Heart right ventricle (tissue), 16 donors: ENCODE measurements around the gene PJA1. TPM values are rescaled to one million over a fixed set of nuclear protein-coding genes. Genes with fewer than 3 reads are reported as not detected.

Experiments used
- ATAC-seq, 8 donors: fragments of 200-7000 bp; cut with Tn5 transposase; one replicate each; pipeline ENCODE4 v1.9.1; 2020; ENCODE audit warnings: mild to moderate bottlenecking in 8 of 8, moderate library complexity in 8 of 8, moderate number of reproducible peaks in 1 of 8
- DNase-seq, 2 donors: peaks; one replicate each; pipeline ENCODE4 v3.0.0-alpha.2; 2020
- H3K27ac ChIP-seq, 10 donors: fragments of 200-600 bp; sonication (generic) in 2 of 10; one replicate each; pipeline versions ENCODE4 v1.5.0 to v1.8.0; 2020 to 2022; ENCODE audit warnings: mild to moderate bottlenecking in 3 of 10
- H3K27me3 ChIP-seq, 7 donors: fragments of 200-600 bp; one replicate each; pipeline ENCODE4 v1.8.0; 2021 to 2022; ENCODE audit warnings: mild to moderate bottlenecking in 2 of 7
- H3K36me3 ChIP-seq, 9 donors: fragments of 200-600 bp; sonication (generic) in 1 of 9; one replicate each; pipeline versions ENCODE4 v1.5.0 to v1.8.0; 2020 to 2022; ENCODE audit warnings: mild to moderate bottlenecking in 2 of 9
- H3K4me1 ChIP-seq, 9 donors: fragments of 200-600 bp; sonication (generic) in 1 of 9; one replicate each; pipeline versions ENCODE4 v1.5.0 to v1.8.0; 2020 to 2022; ENCODE audit warnings: mild to moderate bottlenecking in 4 of 9
- H3K4me3 ChIP-seq, 10 donors: fragments of 200-600 bp; sonication (generic) in 2 of 10; one replicate each; pipeline versions ENCODE4 v1.5.0 to v1.8.0; 2020 to 2022; ENCODE audit warnings: mild to moderate bottlenecking in 7 of 10, moderate library complexity in 2 of 10
- H3K9me3 ChIP-seq, 11 donors: fragments of 200-600 bp in 10 of 11; sonication (generic) in 2 of 11; one replicate each; pipeline versions ENCODE4 v1.5.0 to v1.8.0; 2013 to 2022; ENCODE audit warnings: mild to moderate bottlenecking in 2 of 11, control low read depth in 1 of 11, moderate library complexity in 1 of 11
- WGBS, 2 donors: extraction: QIAGEN DNeasy Blood & Tissue Kit; methylation state at CpG; one replicate each; pipeline ENCODE4 v1.1.7; 2013; ENCODE audit warnings: inconsistent platforms in 1 of 2; 5-methylcytosine and 5-hydroxymethylcytosine counted together
- intact Hi-C, 10 donors: fragments of 100-400 bp; cut with DNase I; formaldehyde crosslinking; loops; one replicate each; pipeline versions ENCODE4 v1.11.1 to v1.14.2; 2022
- polyA plus RNA-seq, 2 donors: library from polyadenylated mRNA; stranded (reverse); fragments of 200-250 nt; gene quantifications; one replicate each; pipeline ENCODE4 v1.2.3, GENCODE V29; 2013
- total RNA-seq, 10 donors: library from RNA; stranded (reverse); fragmentation: NEBNext Ultra II Directional in 3 of 10; extraction: Animal tissue kit (Norgen Biotek cat#: 25700) in 3 of 10; gene quantifications; one replicate each; pipeline versions ENCODE4 v1.2.1 to v1.2.4, GENCODE V29; 2021 to 2023
- TF ChIP-seq, protein P1 (sequence below), 9 donors: fragments of 200-600 bp; sonication (generic) in 2 of 9; IDR thresholded peaks; one replicate each; pipeline versions ENCODE4 v1.5.0 to v1.8.0; 2021 to 2022; ENCODE audit warnings: antibody characterized with exemption in 9 of 9, mild to moderate bottlenecking in 5 of 9, moderate library complexity in 1 of 9
- donor health status: Arrhythmogenic right ventricular cardiomyopathy.
- donor health status: ischemic (EF 13 %, LVEDD 7.1; RV severe dilation, severe dysfunction).
- donor health status: healthy with polysubstance abuse.
- donor health status: DM: no; HTN: yes; CAD: no.
- donor health status: DM: no; HTN: no; CAD: no.
- donor health status: ischemic (EF 25% LVEDD 6.9; RV normal size, moderate dysfunction).
- donor health status: ischemic (EF 25% LVEDD 5.7; RV mildly dilated, moderate dysfunction).
- donor health status: healthy.
- donor health status: DM: yes; HTN: yes; CAD: no.
- donor health status: Ischemic cardiomyopathy.
- donor health status: ischemic (EF 35%, LVEDD 5.7; RV mildly dilated, moderate dysfunction).
- donor health status: nonischemic (EF 11% LVEDD 7.7; RV severe dilation, severe dysfunction).
- donor health status: DM: yes; HTN: yes; CAD: no.
- donor health status: PGD.
- donor health status: ischemic (EF 29% LVEDD 5.4; RV normal size, mild dysfunction).
- donor health status: nonischemic (EF 23%, LVEDD 6.1; RV moderate dilation, normal function).

The PJA1 gene
- total and polyA plus RNA-seq, 12 donors = 4.5 to 20.2 (median 15.0) TPM

DNA sequence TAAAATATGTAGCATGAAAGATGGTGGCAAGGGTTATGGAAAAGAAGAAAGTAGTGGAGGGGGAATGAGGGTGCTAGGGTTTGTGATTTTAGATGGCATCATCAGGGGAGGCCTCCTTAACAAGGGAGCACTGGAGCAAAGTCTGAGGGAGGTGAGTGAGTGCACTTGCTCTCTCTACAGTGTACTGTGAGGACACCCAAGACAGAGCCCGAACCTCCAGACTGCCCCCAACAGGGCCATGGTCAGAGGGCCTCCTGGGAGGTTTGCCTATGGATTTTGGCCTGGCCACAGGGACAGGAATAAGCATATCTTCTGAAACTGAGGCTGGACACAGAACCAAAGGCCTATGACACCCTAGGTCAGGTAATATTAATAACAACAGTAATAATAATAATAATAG, 21.4 kb upstream of the PJA1 start:
- no peak overlapping the region for H3K4me3 ChIP-seq
- no peaks in the 10 kb centered on the region for H3K9me3 ChIP-seq
- no peak for DNase-seq
- TF ChIP-seq, protein P1, sequence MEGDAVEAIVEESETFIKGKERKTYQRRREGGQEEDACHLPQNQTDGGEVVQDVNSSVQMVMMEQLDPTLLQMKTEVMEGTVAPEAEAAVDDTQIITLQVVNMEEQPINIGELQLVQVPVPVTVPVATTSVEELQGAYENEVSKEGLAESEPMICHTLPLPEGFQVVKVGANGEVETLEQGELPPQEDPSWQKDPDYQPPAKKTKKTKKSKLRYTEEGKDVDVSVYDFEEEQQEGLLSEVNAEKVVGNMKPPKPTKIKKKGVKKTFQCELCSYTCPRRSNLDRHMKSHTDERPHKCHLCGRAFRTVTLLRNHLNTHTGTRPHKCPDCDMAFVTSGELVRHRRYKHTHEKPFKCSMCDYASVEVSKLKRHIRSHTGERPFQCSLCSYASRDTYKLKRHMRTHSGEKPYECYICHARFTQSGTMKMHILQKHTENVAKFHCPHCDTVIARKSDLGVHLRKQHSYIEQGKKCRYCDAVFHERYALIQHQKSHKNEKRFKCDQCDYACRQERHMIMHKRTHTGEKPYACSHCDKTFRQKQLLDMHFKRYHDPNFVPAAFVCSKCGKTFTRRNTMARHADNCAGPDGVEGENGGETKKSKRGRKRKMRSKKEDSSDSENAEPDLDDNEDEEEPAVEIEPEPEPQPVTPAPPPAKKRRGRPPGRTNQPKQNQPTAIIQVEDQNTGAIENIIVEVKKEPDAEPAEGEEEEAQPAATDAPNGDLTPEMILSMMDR (IDR thresholded peaks at IDR 0.05) = no peak
- no peak for ATAC-seq
- 89 to 100% methylated on average over 1 of the region's 1 CpG for WGBS, 2 donors
- peaks cover 0 to 26% (median 0%) of the 10 kb centered on the region in 7 donors for H3K27me3 ChIP-seq
- intact Hi-C loops = no loop called here
- no peaks in the 10 kb centered on the region for H3K36me3 ChIP-seq
- H3K27ac ChIP-seq = no peak overlapping the region
- H3K4me1 ChIP-seq = no peaks in the 10 kb centered on the region

DNA sequence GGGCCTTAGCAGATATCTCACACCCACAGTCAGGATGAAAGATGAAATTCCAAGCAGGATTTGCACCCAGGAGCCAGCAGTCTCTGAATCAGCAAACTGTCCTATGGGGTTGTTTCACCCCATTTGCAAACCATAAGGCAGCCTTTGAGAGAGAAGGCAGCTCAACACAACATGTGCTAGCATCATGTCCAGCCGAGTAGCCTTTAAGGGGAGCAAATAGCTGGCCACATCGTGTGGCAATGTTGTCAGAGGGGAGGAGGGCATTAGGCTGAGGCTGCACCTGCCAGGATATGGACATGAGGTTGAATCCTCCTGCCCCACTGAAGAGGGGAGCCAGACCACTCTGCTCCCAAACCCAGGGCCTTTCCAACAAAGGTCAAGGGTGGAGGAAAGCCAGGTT, 20.6 kb upstream of the PJA1 start:
- Histone ChIP-seq H3K27me3 (peaks cover 0 to 24% (median 0%) of the 10 kb centered on the region in 7 donors), H3K4me3 (no peak overlapping the region), H3K36me3 (no peaks in the 10 kb centered on the region), H3K4me1 (no peaks in the 10 kb centered on the region), H3K27ac (no peak overlapping the region), H3K9me3 (no peaks in the 10 kb centered on the region)
- no peak for DNase-seq
- WGBS, 2 donors = 56 to 71% methylated on average over 2 of the region's 2 CpGs
- no peak for ATAC-seq
- intact Hi-C loops = no loop called here
- TF ChIP-seq, protein P1 (IDR thresholded peaks at IDR 0.05) = no peak

DNA sequence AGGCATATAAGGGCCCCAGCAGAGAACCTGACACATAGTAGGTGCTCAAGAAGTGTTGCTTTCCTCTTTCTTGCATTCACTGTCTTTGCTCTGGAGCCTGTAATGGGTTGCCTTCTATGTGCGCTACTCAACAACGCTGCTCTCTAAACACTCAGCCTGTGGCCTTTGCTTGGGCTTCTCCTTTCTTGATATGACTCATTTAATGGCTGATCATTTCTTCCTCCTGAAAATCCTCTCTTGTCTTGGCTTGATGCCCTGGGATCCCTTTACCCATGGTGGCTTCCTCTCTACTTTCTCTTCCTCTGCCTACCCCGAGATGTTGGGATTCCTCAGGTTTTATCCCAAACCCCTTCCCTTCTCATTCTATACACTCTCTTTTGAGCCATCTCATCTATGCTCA, 19.9 kb upstream of the PJA1 start:
- ATAC-seq = no peak
- H3K27me3 ChIP-seq = peaks cover 0 to 30% (median 0%) of the 10 kb centered on the region in 7 donors
- no peaks in the 10 kb centered on the region for H3K36me3 ChIP-seq
- no peak overlapping the region for H3K27ac ChIP-seq
- intact Hi-C loops = no loop called here
- TF ChIP-seq, protein P1 (IDR thresholded peaks at IDR 0.05) = no peak
- DNase-seq = no peak
- whole genome bisulfite sequencing, 2 donors = 94 to 100% methylated on average over 3 of the region's 3 CpGs
- no peak overlapping the region for H3K4me3 ChIP-seq
- no peaks in the 10 kb centered on the region for H3K9me3 ChIP-seq
- H3K4me1 ChIP-seq = no peaks in the 10 kb centered on the region

DNA sequence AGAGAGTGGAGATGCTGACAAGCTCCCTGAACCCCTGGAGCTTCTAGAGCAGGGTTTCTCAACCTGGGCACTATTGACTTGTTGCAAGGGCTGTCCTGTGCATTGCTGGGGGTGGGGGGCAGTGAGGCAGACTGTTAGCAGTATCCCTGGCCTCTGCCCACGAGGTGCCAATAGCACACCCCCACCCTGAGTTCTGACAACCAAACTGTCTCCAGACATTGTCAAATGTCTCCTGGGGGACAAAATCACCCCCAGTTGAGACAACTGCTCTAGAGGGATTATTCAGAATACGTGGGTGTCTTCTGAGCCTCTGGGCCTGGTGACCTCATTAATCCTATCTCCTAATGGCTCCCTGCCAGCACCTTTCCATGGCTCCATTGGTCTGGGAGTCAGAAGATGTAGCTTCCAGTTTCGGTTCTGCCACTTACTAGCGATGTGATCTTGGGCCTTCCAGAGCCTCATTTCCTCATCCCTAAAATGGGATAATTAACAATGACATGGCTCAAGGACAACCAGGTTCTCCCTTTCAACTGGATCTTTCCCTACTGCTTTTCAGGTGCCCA, 17.6 kb upstream of the PJA1 start:
- ATAC-seq (no peak), DNase-seq (no peak)
- H3K27me3 ChIP-seq = peaks cover 0 to 51% (median 0%) of the 10 kb centered on the region in 7 donors
- H3K36me3 ChIP-seq = no peaks in the 10 kb centered on the region
- WGBS, 2 donors = 40 to 53% methylated on average over 4 of the region's 4 CpGs
- intact Hi-C loops = no loop called here
- no peaks in the 10 kb centered on the region for H3K4me1 ChIP-seq
- no peak overlapping the region for H3K27ac ChIP-seq
- no peak overlapping the region for H3K4me3 ChIP-seq
- H3K9me3 ChIP-seq = no peaks in the 10 kb centered on the region
- TF ChIP-seq, protein P1 (IDR thresholded peaks at IDR 0.05) = no peak
